Activated T-cell treated with anti-CD3 and anti-CD28 coated beads for 1 hour (primary cell): ENCODE data around the gene AFF3.

Source experiments
- DNase-seq: peaks from one replicate; pipeline ENCODE4 v3.0.0-alpha.2; 2020; ENCODE audit warnings: low read depth

The AFF3 gene

DNA sequence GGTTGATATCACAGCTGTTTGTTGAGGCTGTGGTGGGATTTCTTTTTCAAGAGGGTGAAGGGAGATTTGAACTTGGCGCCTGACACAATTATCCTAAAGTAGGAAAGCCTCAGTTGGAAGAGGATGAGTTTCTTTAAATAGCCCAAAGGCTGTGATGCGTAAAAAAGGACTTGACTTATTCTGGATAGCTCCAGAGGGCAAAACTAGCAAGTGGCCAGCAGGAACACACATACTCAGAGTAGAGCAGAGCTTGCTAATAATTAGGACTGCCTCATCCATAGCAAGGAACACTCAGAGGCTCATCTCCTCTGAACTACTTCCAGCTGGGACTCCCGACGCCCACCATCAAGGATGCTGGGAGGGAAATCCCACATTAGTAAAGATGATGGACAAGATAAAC, 74.0 kb downstream of the AFF3 start:
- no peak for DNase-seq

DNA sequence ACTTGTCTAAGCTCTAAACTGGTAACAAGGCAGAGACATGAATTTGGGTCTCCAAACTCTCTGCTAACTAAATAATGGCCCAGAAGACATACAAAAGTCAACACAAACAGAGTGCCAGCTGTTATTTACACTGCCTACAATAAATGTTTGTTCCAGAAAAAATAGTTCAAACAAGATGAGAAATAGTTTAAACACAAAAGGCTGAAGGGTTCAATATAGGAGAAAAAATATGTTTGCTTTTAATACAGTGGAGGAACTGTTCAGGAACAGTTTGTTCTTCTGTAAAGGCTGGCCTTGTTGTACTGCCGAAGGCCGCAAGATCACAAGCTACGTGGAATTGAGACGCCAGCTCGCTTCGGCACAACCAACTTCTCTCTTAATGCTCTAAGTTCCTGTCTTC, 74.6 kb downstream of the AFF3 start:
- no peak for DNase-seq

DNA sequence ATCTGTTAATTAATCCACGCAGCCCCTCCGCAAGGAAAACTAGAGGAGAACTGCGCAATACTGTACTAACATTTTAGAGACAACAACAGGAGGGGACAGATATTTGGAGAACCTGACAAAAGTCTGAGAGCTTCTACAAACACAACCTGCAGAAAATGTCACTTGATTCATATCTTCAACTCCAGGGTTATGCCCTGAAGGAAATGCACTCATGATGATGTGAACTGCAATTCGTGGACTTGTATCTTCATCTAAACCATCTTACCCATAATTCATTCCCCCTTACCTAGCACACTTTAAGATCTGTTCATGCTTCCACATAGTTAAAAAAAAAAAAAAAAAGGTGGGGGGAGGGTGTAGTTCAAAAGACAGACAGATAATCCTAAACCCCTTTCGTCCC, 75.5 kb downstream of the AFF3 start:
- no peak for DNase-seq

DNA sequence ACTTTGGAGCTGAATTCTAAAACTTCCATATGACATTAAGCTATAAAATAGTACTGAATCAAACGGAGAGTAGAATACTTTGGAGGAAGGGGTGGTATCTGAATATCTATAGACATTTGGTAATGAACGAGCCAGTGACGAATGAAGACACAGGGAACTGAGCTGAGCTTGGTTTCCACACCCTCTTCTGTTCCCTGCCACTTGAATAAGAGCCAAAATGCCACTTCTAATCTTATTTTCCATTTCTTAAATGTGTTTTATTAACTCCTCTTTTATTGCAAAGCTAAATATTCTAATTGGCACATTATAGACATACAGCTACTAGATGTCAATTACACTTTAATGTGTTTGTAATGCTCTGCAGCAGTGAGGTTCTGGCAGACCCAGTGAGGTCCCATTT, 76.1 kb downstream of the AFF3 start:
- no peak for DNase-seq

DNA sequence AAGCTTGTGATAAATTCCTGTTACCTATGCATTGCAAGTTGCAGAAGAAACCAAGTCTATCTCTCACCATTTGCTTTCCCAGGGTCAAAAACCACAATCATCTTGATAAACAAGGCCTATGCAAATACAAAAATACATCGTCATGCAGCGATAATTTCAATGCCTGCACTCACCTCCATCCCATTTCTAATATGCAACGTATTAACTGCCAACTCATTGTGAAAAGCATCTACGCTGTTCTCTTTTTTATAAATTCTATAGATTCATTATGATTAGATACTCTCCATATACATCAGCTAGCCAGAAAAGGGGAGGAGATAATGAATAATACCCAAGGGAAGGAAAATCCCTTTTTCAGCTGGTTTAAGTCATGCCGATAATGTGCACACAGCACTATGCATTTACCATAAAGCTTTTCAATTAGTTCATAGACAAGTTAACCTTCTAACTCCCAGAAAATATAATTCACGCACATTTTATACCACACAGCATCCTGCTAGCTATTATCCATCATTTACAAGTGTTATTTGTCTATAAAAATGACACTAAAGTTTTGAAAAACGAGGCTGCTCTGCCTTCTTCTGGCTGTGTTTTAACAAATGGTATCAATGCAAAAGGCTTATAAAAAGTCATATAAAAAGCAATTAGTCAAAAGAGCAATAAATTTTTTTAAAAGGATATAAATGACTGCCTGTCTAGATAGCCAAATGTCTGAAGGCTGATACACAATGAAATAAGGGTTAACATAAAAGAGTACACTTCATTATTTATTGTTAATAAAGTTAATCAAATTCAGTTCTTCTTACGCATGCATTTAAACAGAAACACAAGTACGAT, 77.6 kb downstream of the AFF3 start:
- DNase-seq = no peak

DNA sequence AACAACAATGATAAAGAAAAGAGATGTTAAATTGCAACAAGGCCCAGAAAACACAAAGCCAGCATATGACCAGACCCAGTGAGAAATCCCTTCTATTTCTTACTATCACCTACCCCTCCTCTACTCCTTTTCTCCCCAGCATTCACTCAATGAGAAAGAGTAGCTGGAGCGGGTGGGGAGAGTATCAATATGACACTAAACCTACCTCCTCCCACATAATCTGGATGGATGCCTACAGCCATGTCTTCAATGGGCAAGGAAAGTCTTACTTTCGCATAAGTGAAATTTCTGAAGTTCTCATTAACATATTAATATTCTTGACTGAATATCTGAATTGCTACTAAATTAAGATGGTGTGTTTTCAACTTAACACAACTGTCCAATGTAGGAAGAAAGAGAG, 78.2 kb downstream of the AFF3 start:
- DNase-seq = no peak

DNA sequence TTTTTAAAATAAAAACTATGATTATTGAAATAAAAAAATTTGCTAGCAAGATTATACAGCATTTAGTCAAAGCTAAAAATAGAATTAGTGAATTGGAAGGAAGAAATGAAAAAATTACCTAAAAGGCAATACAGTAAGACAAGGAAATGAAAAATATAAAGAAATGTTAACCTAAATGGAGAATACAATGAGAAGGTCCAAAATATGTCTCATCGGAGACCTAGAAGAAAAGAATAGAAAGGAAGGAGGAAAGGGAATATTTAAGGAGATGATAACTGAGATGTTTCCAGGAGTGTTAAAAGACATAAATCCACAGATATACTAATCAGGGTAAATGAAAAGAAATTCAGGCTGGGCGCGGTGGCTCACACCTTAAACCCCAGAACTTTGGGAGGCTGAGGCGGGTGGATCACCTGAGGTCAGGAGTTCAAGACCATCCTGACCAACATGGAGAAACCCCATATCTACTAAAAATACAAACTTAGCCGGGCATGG, 78.9 kb downstream of the AFF3 start:
- no peak for DNase-seq

DNA sequence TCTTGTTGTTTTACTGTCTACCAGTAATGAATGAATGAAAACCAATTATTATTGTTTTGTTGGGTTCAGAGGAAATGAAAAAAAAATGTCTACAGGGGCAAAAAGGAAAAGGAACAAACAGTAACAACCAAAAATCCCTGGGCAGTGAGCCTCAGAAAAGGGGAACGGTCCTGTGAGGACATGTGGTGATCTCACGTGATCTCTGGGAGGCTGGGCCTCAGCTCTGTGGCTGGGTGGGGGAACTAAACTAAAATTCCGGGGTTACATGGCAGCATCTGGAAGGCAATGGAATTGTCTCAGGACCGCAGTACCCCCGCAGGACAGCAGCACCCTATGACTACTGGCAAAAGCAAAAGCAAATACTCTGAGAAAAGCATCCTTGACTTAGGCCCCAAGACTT, 80.1 kb downstream of the AFF3 start:
- no peak for DNase-seq

DNA sequence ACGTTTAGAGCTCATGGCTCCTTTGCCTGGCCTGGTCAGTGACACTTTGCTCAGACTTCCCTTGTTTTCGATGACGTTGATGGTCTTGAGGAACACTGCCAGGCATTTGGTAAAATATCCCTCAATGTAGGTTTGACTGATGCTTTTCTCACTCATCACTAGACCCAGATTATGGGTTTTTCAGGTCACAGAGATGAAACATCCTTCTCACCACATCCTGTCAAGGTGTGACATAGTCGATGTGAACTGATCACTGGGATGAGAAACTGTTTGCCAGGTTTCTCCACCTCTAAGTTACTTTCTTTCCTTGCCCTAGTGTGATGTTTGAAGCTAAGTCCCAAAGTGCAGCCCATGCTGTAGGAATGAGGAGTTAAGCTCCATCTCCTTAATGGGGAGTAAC, 81.5 kb downstream of the AFF3 start:
- no peak for DNase-seq

DNA sequence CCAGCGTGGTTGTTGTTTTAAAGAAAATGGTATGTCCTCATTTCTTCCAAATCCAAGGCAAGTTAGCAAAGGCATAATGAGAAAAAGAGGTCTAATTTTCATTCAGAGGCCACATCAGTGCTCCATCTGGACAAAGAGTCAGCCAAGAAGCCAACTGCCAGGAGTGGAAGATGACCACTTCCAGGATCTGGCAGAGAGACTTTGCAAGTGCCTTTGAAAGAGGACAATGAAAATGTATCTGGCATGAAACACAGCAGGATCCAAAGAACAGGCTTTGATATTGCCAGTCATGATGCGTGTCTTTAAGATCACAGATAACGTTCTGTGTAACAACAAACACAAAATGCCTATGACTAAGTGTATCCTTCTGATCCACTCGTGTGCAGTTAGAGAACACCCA, 82.8 kb downstream of the AFF3 start:
- no peak for DNase-seq

DNA sequence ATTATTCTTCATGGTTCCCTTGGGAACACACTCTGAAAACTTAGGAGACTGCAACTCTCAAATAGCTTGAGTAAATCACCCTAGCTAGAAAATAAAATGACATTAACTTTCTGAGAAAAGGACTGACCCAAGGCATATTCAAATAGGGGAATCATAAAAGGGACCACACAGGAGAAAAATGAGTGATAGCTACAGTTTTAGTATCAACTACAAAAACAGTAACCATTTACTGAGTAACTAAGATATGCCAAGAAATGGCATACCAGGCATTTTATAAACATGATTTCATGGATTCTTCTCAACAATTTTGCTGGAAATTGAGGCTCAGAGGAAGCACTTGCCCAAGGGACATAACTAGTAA, 84.5 kb downstream of the AFF3 start:
- no peak for DNase-seq

DNA sequence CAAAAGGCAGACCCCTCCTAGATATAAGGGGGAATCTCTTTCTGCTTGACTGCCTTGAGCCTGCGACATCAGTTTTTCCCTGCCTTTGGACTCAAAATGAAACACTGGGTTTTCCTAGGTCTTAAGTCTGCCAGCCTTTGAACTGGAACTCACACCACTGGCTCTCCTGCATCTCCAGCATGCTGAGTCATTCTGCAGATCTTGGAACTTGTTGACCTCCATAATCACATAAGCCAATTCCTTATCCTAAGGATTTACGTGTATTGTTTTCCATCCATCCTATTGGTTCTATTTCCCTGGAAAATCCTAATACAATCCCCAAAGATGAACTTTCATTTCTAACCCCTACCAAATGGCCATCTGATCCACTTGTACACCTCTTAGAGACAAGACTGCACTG, 88.0 kb downstream of the AFF3 start:
- no peak for DNase-seq

DNA sequence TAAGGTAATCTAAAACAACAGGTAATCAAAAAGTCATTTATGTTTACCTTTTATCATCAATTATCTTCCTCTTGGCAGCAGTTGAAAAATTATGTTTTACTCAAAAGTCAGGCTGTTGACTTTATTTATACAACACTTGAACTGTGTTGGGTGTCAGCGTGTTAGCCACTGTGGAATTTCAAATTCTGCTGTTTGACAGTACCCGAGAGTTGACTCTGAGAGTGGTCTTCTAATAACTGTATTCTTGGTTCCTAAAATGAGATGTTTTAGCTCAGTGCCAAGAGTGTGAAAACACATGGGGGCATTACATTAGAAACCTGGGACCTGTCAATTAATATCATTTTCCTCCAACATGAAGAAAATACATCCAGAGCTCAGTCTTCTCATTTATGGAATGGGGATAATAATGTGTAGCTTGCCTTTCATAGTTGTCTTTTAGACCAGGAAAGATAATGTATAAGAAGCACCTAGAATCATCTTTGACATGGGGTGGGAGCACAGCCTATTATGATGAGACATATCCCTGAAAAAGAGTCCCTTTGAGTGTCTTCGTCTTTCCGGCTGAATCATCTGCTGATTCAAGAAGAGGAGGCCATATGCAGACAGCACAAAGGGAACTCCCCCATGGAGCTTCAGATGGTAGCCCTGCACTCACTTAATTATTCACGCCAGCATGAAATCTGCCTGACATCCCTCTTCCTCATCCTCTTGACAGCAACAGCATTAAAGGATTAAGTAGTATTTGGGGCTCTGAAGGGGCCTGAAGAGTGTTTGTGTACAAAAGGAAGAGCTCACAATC, 89.1 kb downstream of the AFF3 start:
- DNase-seq = no peak

DNA sequence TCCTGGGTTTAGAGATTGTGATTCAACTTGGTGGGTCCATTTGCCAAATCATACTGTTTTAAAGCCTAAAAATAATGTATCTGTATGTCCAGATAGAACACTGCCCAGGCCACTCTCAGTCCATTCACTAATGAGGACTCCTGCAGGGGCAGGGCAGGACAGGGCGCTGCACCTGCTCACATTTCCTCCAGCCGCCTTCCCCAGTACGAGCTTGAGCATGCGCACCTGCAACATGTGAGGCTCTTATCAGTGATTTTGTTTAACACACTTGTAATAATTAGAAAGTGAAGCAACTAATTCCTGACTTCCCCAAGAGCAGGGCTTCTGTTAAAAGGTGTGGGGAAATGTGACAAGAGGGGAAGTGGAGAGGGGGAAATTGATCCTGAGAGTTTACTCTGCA, 89.7 kb downstream of the AFF3 start:
- no peak for DNase-seq

DNA sequence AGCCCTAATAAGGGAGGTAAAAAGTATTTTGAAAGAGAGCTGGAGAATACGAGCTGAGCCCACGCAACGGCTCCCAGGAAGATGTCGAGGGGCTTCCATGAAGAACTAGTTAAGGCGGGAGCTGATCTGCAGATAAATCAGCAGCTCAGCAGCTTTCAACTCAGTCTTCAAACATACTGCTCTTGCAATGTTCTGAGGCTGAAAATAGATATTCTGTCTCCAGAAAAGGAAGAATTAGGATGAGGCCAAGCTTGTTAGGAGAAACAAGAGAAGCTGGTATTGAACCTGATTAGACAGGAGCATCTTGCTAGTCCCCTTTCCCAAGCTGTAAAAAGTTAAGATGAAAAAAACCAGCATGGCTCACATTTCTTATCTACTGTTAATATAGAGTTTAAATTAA, 91.1 kb downstream of the AFF3 start:
- DNase-seq = no peak

DNA sequence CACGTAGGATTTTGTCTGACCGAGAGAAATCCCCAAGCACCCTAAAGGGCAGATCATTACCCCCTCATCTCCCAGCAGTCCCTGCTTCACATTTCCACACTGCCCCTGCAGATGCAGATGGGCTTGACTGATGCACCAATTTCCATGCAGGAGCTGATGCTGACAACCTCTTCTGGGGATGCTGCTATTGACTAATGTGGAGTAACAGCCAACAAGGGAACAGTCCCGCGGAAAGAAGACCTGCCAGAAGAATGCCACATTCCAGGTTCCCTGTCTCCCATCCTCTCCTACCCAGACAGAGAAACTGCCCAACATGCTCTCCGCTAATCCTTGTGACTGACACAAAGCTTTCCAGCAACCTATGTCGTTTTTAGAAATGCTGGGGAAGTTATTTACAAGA, 91.7 kb downstream of the AFF3 start:
- DNase-seq = no peak

DNA sequence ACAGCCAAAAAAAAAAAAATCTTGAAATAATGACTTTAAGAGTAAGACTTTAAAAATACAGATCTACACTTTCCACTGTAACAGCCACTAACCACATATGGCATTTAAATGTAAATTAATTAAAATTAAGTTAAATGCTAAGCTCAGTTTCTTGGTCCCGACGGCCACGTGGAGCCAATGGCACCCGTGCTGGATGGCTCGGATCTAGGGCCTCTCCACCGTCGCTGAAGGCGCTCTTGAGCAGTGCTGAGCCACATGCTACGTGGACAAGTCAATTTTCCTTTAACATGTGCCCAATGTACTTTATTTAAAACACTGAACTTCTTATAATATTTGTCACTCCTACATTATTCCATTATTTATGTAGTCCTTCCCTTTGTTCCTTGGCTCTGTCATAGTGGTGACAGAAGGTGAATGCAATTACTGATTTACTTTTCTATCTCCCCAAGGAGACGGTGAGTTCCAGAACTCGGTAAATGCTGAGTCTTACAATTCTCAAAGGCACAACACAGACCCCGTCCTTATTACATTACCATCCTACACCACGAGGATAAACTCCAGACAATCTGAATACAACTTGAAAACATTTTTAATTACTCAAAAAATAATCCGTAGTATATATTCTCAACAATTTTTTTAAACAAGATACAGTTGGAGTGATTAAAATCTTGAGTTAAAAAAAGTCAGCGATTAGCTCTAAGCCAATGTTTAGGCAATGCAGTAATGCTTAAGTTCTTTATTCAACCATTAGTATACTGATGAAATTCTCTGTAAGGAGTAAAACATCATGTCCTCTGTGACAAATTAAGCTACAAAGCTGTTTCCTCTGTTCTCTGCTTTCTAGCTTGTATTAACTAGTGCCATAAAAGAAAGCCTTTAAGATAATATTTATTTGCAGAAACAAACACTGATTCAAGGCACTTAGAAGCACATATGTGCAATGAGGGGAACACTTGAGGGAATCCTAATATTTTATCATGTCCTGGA, 95.1 kb downstream of the AFF3 start:
- no peak for DNase-seq

DNA sequence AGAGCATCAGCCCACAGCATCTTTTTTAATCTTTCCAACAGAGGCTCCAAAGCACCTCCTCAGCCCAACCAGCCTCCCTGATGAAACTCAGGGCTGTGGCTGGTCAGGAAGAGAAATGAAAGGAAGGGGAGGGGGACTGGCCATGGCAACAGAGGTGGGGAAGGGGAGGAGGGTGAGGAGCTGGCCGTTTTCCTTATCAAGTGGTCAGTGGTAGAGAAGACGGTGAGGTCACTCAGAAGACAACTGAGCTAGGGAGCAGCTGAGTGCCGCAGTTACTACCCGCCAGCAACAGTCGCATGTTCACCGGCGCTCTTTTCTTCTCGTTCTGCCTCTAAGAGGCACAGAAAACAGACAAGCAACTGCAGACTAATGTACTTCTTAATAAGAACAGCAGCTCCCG, 97.4 kb downstream of the AFF3 start:
- no peak for DNase-seq

DNA sequence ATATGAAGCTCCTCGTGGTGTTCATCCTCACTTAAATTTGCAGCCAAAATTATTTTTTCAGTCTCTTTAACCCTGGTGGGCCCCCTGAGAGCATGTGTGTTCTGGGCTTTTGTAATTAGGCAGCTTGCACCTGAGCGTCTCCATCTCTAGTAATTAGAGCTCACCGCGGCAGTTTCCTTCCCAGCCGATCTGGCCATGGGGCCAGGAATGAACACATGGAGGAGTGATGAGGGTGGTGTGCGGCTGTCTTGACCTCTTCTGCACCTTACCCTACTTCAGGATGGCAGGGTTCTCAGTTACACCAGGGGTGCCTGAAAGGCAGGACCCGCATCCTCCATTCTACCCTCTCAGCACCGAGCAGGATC, 98.5 kb downstream of the AFF3 start:
- DNase-seq = no peak

DNA sequence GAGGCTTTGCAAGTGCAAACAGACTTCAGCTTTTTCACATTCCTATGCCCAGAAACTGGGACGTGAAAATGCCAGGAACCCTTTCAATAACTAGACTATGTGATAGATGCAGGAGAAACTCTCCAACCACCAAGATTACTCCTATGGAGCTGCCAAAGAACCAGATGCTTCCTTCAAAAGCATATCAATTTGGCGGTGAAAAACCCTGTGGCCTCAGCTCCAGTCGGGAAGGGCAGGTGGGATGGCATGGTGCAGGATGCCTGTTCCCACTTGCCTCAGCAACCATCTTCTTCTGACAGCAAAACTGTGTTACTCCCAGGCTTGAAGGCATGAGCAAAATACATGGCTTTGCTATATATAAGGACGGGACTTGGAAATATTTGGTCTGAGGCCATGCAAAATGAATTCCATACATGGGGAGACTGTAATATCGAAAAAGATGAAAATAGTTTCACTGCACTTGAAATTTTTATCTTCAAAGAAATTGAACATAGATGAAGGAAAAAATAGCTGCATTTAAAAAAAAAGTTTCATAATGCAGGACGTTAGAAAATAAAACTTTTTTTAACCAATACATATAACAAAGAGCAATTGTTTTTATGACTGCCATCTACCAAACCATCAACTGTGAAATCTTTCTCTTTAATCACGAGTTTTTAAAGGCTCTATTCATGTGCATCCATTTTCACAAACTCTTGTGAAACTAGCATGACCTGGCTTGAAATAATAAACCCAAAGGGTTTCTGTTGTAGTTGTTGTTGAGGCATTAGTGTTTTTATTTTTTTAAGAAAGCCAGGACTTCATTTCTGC, 99.1 kb downstream of the AFF3 start:
- DNase-seq = no peak

DNA sequence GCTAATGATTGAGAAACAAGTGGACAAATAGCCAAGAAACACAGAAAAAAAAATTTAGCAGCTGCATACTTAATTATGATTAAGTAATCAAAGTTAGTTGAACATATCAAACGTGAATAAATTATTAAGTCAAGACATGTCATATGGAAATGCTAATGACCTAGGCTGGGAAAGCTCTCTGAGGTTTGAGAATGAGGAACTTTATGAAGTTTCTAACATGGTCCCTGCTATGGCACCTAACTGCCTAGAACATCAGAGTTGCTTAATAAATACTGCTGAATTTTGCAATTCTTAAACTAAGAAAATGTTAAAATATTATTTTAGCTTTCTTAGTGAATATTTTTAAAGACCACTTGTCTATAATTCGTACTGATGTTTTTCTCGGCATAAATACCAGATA, 99.8 kb downstream of the AFF3 start:
- DNase-seq = no peak

DNA sequence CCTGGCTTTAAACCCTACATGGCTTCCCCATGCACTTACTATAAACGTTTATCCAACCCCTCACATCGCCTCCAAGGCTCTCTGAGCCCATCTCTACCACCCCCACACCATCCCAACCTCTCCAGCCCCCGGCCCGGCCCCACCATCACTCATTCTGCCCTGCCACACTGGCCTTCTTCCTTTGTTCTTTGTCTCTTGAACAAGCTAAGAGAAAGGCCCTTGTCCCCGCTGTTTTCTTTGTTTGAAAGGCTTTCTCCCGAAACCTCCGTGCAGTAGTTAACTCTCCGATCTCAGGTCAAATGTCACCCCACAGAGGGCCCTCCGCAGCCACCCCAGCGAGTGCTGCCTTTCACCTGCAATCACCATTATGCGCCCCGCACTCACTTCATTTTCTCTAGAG, 100.4 kb downstream of the AFF3 start:
- DNase-seq = no peak
